UCSD-AML1 (cell line): Measurements from ENCODE around the gene SKI.

Source experiments
- DNase-seq: peaks from one replicate; lab custom pipeline; 2025; ENCODE audit not compliant: unreplicated experiment; lab: John Stamatoyannopoulos, UW

SKI gene

GRCh38 chr1:2228157-2228594 lies at the start of gene SKI:
Gene SKI (plus strand): TSS chr1:2228319. CDS start chr1:2228767, 448 bp downstream.
- no peak for DNase-seq

DNA sequence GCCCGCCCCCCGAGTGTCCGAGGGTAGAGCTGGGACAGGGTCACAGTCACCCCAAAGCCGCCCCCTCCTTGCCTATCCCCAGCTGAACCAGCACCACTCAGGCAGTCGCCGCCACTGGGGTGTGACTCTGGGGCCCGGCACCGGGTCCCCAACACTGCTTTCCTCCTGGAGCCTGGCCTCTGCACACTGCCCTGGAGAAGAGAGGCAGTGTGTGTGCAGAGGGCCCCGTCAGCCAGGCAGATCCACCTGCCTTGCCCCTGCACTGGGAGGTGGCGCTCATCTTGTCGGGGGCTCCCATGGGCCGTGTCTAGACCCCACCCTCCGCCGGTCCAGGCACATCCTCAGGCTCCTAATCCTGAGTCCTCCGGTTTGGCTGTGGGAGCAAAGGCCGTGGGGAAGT lies 49.2 kb upstream of the SKI start:
- DNase-seq, result no peak

GRCh38 chr1:2179283-2180013 lies 48.7 kb upstream of the SKI start:
- DNase-seq, result no peak

GRCh38 chr1:2180297-2181245 lies 47.5 kb upstream of the SKI start:
- DNase-seq, result no peak

DNA sequence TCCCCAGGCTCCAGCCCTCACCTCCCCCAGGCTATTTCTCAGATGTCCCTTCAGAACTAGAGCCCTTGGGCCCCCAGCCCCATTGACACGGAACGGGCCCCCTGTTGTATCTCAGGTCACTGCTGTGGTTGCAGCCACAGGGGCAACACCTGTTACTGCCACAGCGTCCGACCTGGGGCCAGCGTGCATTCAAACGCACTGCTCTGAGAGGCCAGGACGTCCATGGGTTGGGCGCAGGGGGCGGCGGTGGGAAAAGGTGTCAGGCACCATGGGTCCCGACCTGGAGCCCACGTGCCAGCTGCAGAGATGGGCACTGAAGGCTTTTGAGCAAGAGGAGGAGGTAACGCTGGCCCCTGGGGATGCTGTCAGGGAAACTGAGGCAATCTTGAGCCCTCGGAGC lies 46.8 kb upstream of the SKI start:
- DNase-seq, result no peak

DNA sequence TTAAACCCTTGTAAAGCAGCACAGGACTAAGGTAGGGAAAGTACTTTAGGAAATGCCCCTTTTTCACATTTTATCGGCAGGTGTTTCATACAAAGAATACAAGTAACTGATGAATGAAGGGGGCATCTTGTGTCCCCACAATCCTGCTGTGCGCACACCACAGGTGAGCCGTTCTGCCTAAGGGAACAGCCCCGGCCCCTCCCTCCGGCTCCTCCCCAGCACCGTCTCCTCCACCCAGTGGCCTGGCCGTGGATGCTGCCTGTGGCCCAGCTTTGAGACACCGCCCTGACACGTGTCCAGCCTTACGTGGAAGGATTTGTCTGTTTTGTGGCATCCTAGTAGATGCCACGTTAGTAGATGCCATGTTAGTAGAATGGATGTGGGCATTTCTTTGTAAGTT lies 46.4 kb upstream of the SKI start:
- no peak for DNase-seq

DNA sequence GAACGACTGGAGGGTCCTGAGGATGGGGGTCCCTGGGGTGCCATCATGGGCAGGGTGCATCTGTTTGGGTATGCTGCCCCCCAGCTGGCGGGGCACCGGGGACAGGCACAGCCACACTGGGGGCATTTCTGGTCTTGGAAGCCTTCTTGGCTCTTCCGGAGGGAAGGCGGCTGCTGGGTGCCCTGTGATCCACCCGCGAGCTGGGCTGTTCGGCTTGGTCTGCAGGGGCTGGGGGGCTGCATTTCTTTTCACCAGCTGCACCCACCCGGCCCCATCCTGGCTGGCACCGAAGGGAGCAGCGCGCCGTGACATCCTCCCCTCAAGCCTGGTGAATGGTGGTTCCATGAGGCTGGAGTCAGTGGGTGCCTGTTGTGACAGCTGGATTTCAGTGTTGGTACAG lies 45.7 kb upstream of the SKI start:
- DNase-seq, result no peak

DNA sequence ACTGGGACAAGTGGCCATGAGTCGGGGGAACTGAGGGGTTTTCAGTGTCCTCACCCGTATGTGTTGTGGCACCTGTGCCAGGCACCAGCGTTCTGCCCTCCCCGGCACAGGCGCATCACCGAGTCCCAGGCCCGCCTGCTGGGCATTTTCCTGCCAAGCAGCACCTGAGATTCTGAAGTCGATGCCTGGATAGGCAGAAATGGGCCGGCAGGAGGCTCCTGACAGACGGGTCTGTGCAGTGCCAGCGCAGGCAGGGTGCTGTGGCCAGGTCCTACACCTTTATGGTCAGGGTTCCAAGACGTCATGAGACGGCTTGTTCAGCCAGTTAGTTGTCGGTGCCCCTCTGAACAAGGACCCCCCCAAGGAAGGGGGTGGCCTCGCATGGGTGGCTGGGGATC lies 44.2 kb upstream of the SKI start:
- DNase-seq, result no peak

- no peak for DNase-seq
Observed at GRCh38 chr1:2184531-2184930, 43.6 kb upstream of the SKI start.

DNA sequence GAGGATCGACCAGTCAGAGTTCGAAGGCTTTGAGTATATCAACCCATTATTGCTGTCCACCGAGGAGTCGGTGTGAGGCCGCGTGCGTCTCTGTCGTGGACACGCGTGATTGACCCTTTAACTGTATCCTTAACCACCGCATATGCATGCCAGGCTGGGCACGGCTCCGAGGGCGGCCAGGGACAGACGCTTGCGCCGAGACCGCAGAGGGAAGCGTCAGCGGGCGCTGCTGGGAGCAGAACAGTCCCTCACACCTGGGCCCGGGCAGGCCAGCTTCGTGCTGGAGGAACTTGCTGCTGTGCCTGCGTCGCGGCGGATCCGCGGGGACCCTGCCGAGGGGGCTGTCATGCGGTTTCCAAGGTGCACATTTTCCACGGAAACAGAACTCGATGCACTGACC lies 43.2 kb upstream of the SKI start:
- no peak for DNase-seq

- DNase-seq, result no peak
Observed at GRCh38 chr1:2185880-2186855, 42.0 kb upstream of the SKI start.

- no peak for DNase-seq
Observed at GRCh38 chr1:2186901-2187300, 41.2 kb upstream of the SKI start.

GRCh38 chr1:2187619-2188018 lies 40.5 kb upstream of the SKI start:
- DNase-seq, result no peak

- no peak for DNase-seq
Observed at GRCh38 chr1:2188336-2188735, 39.8 kb upstream of the SKI start.

- DNase-seq, result no peak
Observed at GRCh38 chr1:2189459-2190425, 38.4 kb upstream of the SKI start.

- DNase-seq, result no peak
Observed at GRCh38 chr1:2190491-2190976, 37.6 kb upstream of the SKI start.

DNA sequence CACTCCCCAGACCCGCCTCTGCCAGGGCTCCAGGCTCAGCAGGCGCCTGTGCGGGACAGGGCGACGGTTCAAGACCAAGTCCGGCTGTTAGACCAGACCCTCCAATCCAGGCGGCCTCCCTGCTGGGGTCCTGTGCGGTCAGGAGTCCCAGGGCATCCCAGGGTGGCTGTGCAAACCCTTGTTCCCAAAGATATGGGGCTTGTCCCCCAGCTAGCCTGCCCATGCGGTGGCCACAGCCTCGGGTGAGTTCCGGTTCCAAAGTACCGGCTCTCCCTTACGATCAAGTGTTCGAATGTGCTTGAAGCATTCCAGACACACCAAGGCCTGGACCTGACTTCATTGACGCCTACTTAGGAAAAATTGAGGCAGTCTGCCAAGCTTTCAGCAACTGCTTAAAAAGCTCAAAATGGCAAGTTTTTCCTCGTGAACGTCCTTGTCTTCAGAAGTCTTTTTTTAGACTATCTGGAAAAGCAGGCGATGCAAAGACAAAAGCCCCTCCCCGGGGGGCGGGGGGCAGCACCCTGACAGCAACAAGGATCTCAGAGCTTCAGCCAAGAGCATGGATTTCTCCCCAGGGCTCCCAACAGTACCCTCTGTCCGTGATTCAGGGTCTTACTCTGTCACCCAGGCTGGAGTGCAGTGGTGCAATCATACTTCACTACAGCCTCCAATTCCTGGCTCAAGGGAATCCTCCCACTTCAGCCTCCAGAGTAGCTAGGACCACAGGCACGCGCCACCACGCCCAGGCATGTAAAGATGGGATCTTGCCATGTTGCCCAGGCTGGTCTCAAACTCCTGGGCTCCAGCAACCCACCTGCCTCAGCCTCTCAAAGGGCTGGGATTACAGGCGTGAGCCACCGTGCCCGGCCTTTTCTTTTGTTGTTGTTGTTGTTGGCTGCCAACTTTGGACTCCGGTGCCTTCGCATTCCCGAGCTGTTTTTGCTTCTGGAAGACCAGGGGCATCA lies 35.8 kb upstream of the SKI start:
- DNase-seq, result no peak

DNA sequence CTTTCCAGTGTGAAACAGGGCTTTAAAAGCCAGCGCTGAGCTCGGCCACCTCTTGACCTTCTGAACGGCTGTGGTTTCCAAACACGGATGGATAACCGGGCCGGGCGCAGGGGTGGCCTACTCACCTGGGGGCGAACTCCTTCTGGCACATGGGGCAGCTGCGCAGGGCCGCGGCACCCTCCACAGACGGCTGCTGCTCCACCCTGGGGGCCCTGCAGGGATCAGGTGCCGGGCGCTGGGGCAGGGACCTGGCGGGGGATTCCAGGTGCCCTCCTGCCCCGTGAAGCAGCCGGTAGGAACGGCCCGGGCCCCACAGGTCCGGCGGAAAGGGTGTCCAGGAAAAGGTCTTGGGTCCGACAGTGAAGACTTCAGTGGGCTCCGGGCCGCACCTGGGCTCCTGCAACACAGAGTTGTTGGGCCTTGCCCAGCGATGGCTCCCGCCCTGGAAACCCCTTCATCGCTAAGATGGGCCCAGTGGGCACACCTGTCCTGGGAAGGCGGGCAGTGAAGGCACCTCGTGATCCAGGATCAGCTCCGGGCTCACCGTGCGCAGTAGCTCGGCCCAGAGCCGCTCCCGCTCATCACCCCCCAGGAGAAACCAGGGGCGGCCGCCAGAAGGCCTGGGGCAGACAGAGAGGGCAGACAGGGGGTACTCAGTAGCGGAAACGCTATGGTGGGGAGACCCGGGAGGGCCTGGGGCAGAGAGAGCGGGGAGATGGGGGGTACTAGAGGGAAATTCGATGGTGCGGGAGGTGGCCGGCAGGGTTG lies 34.4 kb upstream of the SKI start:
- DNase-seq, result no peak
